HEK293 (cell line): ENCODE data around the gene OR4D1.

Source experiments
- CTCF ChIA-PET: fragments of 350-600 bp; formaldehyde crosslinking; extraction: SDS; loops from one replicate; lab custom pipeline; 2021; ENCODE audit warnings: antibody characterized with exemption; lab: Yijun Ruan, JAX
- POLR2A ChIA-PET: fragments of 300-600 bp; formaldehyde crosslinking; extraction: SDS; loops from one replicate; lab custom pipeline; 2020; ENCODE audit warnings: antibody characterized with exemption, inconsistent platforms; lab: Yijun Ruan, JAX
- H3K27ac ChIP-seq: fragments of 200-500 bp; sonication (Bioruptor generic); 2 replicates; pipeline ENCODE4 v1.5.1; 2014; ENCODE audit warnings: low read depth, low read length, control low read depth, inconsistent platforms; ENCODE audit errors: extremely low read depth
- H3K36me3 ChIP-seq, 2 experiments: fragments of 200-500 bp in 1 of 2; sonication (Bioruptor generic) in 1 of 2; 1 replicate in 1 of 2; 2 replicates in 1 of 2; pipeline ENCODE4 v1.5.1; 2014 to 2017; ENCODE audit warnings: inconsistent platforms in 2 of 2, low read length in 2 of 2; ENCODE audit not compliant: control insufficient read depth in 2 of 2, insufficient read depth in 1 of 2
- H3K4me1 ChIP-seq: fragments of 200-500 bp; sonication (Bioruptor generic); 2 replicates; pipeline ENCODE4 v1.5.1; 2014; ENCODE audit warnings: mild to moderate bottlenecking, low read length, inconsistent platforms; ENCODE audit not compliant: control insufficient read depth, insufficient read depth
- H3K4me3 ChIP-seq: 2 replicates; pipeline ENCODE4 v1.5.1; 2011; ENCODE audit warnings: low read depth, mild to moderate bottlenecking, control low read depth, low read length, moderate library complexity
- H3K9me3 ChIP-seq: fragments of 200-500 bp; sonication (Bioruptor generic); 2 replicates; pipeline ENCODE4 v1.5.1; 2014; ENCODE audit warnings: low read depth, low read length, inconsistent platforms; ENCODE audit not compliant: control insufficient read depth, insufficient read depth
- EGR2 ChIP-seq: fragments of 450-650 bp; formaldehyde crosslinking; IDR thresholded peaks from 2 replicates; pipeline ENCODE4 v1.5.1; 2016; ENCODE audit warnings: low read depth, missing biosample characterization, missing genetic modification characterization
- GFI1B ChIP-seq: fragments of 450-650 bp; formaldehyde crosslinking; IDR thresholded peaks from 2 replicates; pipeline ENCODE4 v1.5.1; 2016; ENCODE audit warnings: missing biosample characterization, missing genetic modification characterization
- KLF16 ChIP-seq: fragments of 450-650 bp; formaldehyde crosslinking; IDR thresholded peaks from 2 replicates; pipeline ENCODE4 v1.5.1; 2017; ENCODE audit warnings: missing biosample characterization, missing genetic modification characterization
- KLF9 ChIP-seq: fragments of 450-650 bp; formaldehyde crosslinking; IDR thresholded peaks from 2 replicates; pipeline ENCODE4 v1.5.1; 2016; ENCODE audit warnings: missing biosample characterization, missing genetic modification characterization, low read depth
- PRDM1 ChIP-seq: fragments of 450-650 bp; formaldehyde crosslinking; IDR thresholded peaks from 2 replicates; pipeline ENCODE4; 2016; ENCODE audit warnings: missing biosample characterization, missing genetic modification characterization
- PRDM10 ChIP-seq: fragments of 450-650 bp; formaldehyde crosslinking; IDR thresholded peaks from 2 replicates; pipeline ENCODE4 v1.5.1; 2016; ENCODE audit warnings: missing biosample characterization, missing genetic modification characterization
- PRDM6 ChIP-seq: fragments of 450-650 bp; formaldehyde crosslinking; IDR thresholded peaks from 2 replicates; pipeline ENCODE4 v1.5.1; 2017; ENCODE audit warnings: missing biosample characterization, missing genetic modification characterization
- ZFP41 ChIP-seq: fragments of 450-650 bp; formaldehyde crosslinking; IDR thresholded peaks from 2 replicates; pipeline ENCODE4 v1.5.1; 2016; ENCODE audit warnings: missing biosample characterization, missing genetic modification characterization, borderline replicate concordance
- ZNF112 ChIP-seq: fragments of 450-650 bp; formaldehyde crosslinking; IDR thresholded peaks from 2 replicates; pipeline ENCODE4 v1.5.0; 2017; ENCODE audit warnings: missing biosample characterization, missing genetic modification characterization
- ZNF157 ChIP-seq: fragments of 450-650 bp; formaldehyde crosslinking; IDR thresholded peaks from 2 replicates; pipeline ENCODE4 v1.5.1; 2016; ENCODE audit warnings: missing biosample characterization, missing genetic modification characterization
- ZNF19 ChIP-seq: fragments of 450-650 bp; formaldehyde crosslinking; IDR thresholded peaks from 2 replicates; pipeline ENCODE4; 2016; ENCODE audit warnings: missing biosample characterization, missing genetic modification characterization, low read depth
- ZNF292 ChIP-seq: fragments of 450-650 bp; formaldehyde crosslinking; IDR thresholded peaks from 2 replicates; pipeline ENCODE4 v1.5.1; 2016; ENCODE audit warnings: low read depth, missing biosample characterization, missing genetic modification characterization, borderline replicate concordance
- ZNF341 ChIP-seq: fragments of 450-650 bp; formaldehyde crosslinking; IDR thresholded peaks from 2 replicates; pipeline ENCODE4; 2016; ENCODE audit warnings: low read depth, missing biosample characterization, missing genetic modification characterization
- ZNF423 ChIP-seq: fragments of 450-650 bp; formaldehyde crosslinking; IDR thresholded peaks from 2 replicates; pipeline ENCODE4 v1.5.1; 2016; ENCODE audit warnings: missing biosample characterization, missing genetic modification characterization
- ZNF473 ChIP-seq: fragments of 450-650 bp; formaldehyde crosslinking; IDR thresholded peaks from 2 replicates; pipeline ENCODE4 v1.5.1; 2017; ENCODE audit warnings: missing biosample characterization, missing genetic modification characterization
- ZNF510 ChIP-seq: fragments of 450-650 bp; formaldehyde crosslinking; IDR thresholded peaks from 2 replicates; pipeline ENCODE4 v1.5.1; 2018; ENCODE audit warnings: mild to moderate bottlenecking, missing genetic modification characterization, missing biosample characterization; ENCODE audit not compliant: insufficient replicate concordance
- ZNF513 ChIP-seq: fragments of 450-650 bp; IDR thresholded peaks from 2 replicates; pipeline ENCODE4 v1.5.1; 2018; ENCODE audit warnings: missing biosample characterization, missing genetic modification characterization
- ZNF530 ChIP-seq: fragments of 450-650 bp; formaldehyde crosslinking; IDR thresholded peaks from 2 replicates; pipeline ENCODE4 v1.5.1; 2016; ENCODE audit warnings: low read depth, missing biosample characterization, missing genetic modification characterization
- ZNF544 ChIP-seq: fragments of 450-650 bp; formaldehyde crosslinking; IDR thresholded peaks from 2 replicates; pipeline ENCODE4 v1.5.0; 2017; ENCODE audit warnings: missing biosample characterization, missing genetic modification characterization
- ZNF585B ChIP-seq: fragments of 450-650 bp; formaldehyde crosslinking; IDR thresholded peaks from 2 replicates; pipeline ENCODE4 v1.5.1; 2016; ENCODE audit warnings: missing biosample characterization, missing genetic modification characterization
- ZNF600 ChIP-seq: fragments of 450-650 bp; formaldehyde crosslinking; IDR thresholded peaks from 2 replicates; pipeline ENCODE4 v1.5.1; 2016; ENCODE audit warnings: missing biosample characterization, missing genetic modification characterization
- ZNF654 ChIP-seq: fragments of 450-650 bp; formaldehyde crosslinking; IDR thresholded peaks from 2 replicates; pipeline ENCODE4 v1.5.1; 2016; ENCODE audit warnings: low read depth, missing biosample characterization, missing genetic modification characterization
- ZNF658 ChIP-seq: fragments of 450-650 bp; formaldehyde crosslinking; IDR thresholded peaks from 2 replicates; pipeline ENCODE4; 2016; ENCODE audit warnings: missing biosample characterization, missing genetic modification characterization
- ZNF670 ChIP-seq: fragments of 450-650 bp; formaldehyde crosslinking; IDR thresholded peaks from 2 replicates; pipeline ENCODE4 v1.5.1; 2016; ENCODE audit warnings: missing biosample characterization, missing genetic modification characterization, low read depth
- ZNF692 ChIP-seq: fragments of 450-650 bp; formaldehyde crosslinking; IDR thresholded peaks from 2 replicates; pipeline ENCODE4 v1.5.1; 2016; ENCODE audit warnings: missing biosample characterization, missing genetic modification characterization
- ZNF792 ChIP-seq: fragments of 450-650 bp; formaldehyde crosslinking; IDR thresholded peaks from 2 replicates; pipeline ENCODE4 v1.5.1; 2016; ENCODE audit warnings: missing biosample characterization, missing genetic modification characterization

The OR4D1 gene

GRCh38 chr17:58205936-58206335 is 57.8 kb downstream of the OR4D1 start (continued):
- no peak for TF ChIP-seq ZNF544
- no peak for TF ChIP-seq ZNF19
- TF ChIP-seq, all 188 proteins: peak for 0

- Histone ChIP-seq H3K4me1 (no peaks in the 10 kb centered on the region), H3K4me3 (no peak overlapping the region)
- ChIA-PET CTCF (interaction anchor here (0.8 kb wide), 1 partner anchor 12 kb away, joined by 4 read pairs; the partner anchor contains the start of gene MKS1), POLR2A (interaction anchor here (0.5 kb wide), 1 partner anchor 522 kb away, joined by 3 read pairs; no protein-coding TSS in a partner anchor)
- no peak for TF ChIP-seq PRDM10 (tag by site-specific recombination)
- TF ChIP-seq ZNF670, result no peak
- TF ChIP-seq PRDM6, result no peak
- TF ChIP-seq ZNF658 (tag by site-specific recombination), result no peak
- TF ChIP-seq ZNF585B (tag by site-specific recombination), result no peak
- TF ChIP-seq EGR2 (tag by site-specific recombination), result no peak
- TF ChIP-seq, all 188 proteins: peak for 0
- H3K9me3 ChIP-seq, result no peaks in the 10 kb centered on the region
- peaks cover 26 to 72% of the 10 kb centered on the region in 2 experiments for H3K36me3 ChIP-seq
- no peak overlapping the region for H3K27ac ChIP-seq
Observed at GRCh38 chr17:58207451-58207850, 59.3 kb downstream of the OR4D1 start.

GRCh38 chr17:58208344-58208743 is 60.2 kb downstream of the OR4D1 start:
- POLR2A ChIA-PET, result no interaction called here
- Histone ChIP-seq H3K27ac (no peak overlapping the region), H3K36me3 (peaks cover 35 to 80% of the 10 kb centered on the region in 2 experiments), H3K4me1 (no peaks in the 10 kb centered on the region), H3K4me3 (no peak overlapping the region), H3K9me3 (no peaks in the 10 kb centered on the region)
- TF ChIP-seq ZNF341 (tag by site-specific recombination), result no peak
- TF ChIP-seq ZNF792 (tag by site-specific recombination), result no peak
- no peak for TF ChIP-seq ZNF473 (tag by site-specific recombination)
- no peak for TF ChIP-seq PRDM1 (tag by site-specific recombination)
- no peak for TF ChIP-seq ZNF692 (tag by site-specific recombination)
- no peak for TF ChIP-seq GFI1B (tag by site-specific recombination)
- TF ChIP-seq ZFP41 (tag by site-specific recombination), result no peak
- no peak for TF ChIP-seq ZNF510
- no peak for TF ChIP-seq ZNF292 (tag by site-specific recombination)
- TF ChIP-seq KLF9 (tag by site-specific recombination), result no peak
- TF ChIP-seq ZNF157 (tag by site-specific recombination), result no peak
- TF ChIP-seq ZNF530 (tag by site-specific recombination), result no peak
- no peak for TF ChIP-seq ZNF600 (tag by site-specific recombination)
- no peak for TF ChIP-seq ZNF423 (tag by site-specific recombination)
- no peak for TF ChIP-seq KLF16 (tag by site-specific recombination)
- TF ChIP-seq ZNF513 (tag by site-specific recombination), result no peak
- no peak for TF ChIP-seq ZNF112 (tag by site-specific recombination)
- TF ChIP-seq ZNF654 (tag by site-specific recombination), result no peak
- CTCF ChIA-PET, result interaction anchor here (9.8 kb wide), 1 partner anchor 8 kb away, joined by 84 read pairs; no protein-coding TSS in a partner anchor
